HG03060 (cell line): ENCODE results near the gene MCFD2.
"Not testable (repeated sequence)": the region's sequence is repeated elsewhere in the genome, so short reads cannot be mapped to it uniquely, and the experiment has no call there.

Source experiments
- ATAC-seq: cut with Tn5 transposase; IDR thresholded peaks from one replicate; pipeline ENCODE4 v1.9.1; 2021; ENCODE audit warnings: low read depth, moderate number of reproducible peaks; ENCODE audit not compliant: unreplicated experiment

The MCFD2 gene

GRCh38 chr2:46904908-46905678 is 10.5 kb downstream of the MCFD2 start:
- not testable (repeated sequence) for ATAC-seq

- ATAC-seq = not testable (repeated sequence)
Observed at GRCh38 chr2:46902980-46903379, 12.6 kb downstream of the MCFD2 start.

- ATAC-seq = no peak
Observed at GRCh38 chr2:46902465-46902864, 13.1 kb downstream of the MCFD2 start.

GRCh38 chr2:46901611-46902010 is 14.0 kb downstream of the MCFD2 start:
- ATAC-seq = no peak

GRCh38 chr2:46900381-46900780 is 15.2 kb downstream of the MCFD2 start:
- no peak for ATAC-seq

- ATAC-seq = no peak
Observed at GRCh38 chr2:46899053-46899452, 16.6 kb downstream of the MCFD2 start.

- no peak for ATAC-seq
Observed at GRCh38 chr2:46898024-46898423, 17.6 kb downstream of the MCFD2 start.

- ATAC-seq = no peak
Observed at GRCh38 chr2:46893269-46893939, 22.2 kb downstream of the MCFD2 start.

GRCh38 chr2:46891956-46892553 is 23.6 kb downstream of the MCFD2 start:
- no peak for ATAC-seq

GRCh38 chr2:46888421-46888952 is 27.1 kb downstream of the MCFD2 start:
- ATAC-seq = no peak

- ATAC-seq = no peak
Observed at GRCh38 chr2:46887028-46887885, 28.3 kb downstream of the MCFD2 start.

GRCh38 chr2:46886268-46887027 is 29.2 kb downstream of the MCFD2 start:
- no peak for ATAC-seq

GRCh38 chr2:46885376-46885775 is 30.2 kb downstream of the MCFD2 start:
- ATAC-seq = no peak

GRCh38 chr2:46879511-46879910 is 36.1 kb downstream of the MCFD2 start:
- no peak for ATAC-seq

- ATAC-seq = no peak
Observed at GRCh38 chr2:46878886-46879285, 36.7 kb downstream of the MCFD2 start.

- no peak for ATAC-seq
Observed at GRCh38 chr2:46878240-46878877, 37.2 kb downstream of the MCFD2 start.

GRCh38 chr2:46877619-46878113 is 37.9 kb downstream of the MCFD2 start:
- ATAC-seq = no peak

- no peak for ATAC-seq
Observed at GRCh38 chr2:46876741-46877384, 38.7 kb downstream of the MCFD2 start.
